EL (cell line): ENCODE measurements around the gene UNC5B.
"Not testable (repeated sequence)": the region's sequence is repeated elsewhere in the genome, so short reads cannot be mapped to it uniquely, and the experiment has no call there.

ENCODE experiments used
- DNase-seq: peaks from one replicate; pipeline ENCODE4 v3.0.0-alpha.2; 2016

Gene UNC5B

DNA sequence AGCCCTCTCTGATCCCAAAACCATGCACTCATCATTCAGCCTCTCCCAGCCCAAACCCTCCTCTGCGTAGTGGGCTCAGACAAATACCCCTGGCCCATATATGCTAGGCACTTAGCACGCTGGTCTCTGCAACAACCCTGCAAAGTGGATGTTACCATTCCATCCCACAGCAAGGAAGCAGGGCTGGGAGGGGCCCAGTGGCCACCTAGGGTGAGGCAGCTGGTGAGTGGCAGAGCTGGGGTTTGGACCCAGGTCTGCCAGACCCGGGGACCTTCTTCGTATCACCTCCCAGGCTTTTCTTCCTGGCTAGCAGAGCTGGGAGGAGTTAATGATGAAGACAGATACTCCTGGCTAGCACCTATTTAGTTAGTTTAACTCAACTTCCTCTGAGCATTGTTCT lies 73.6 kb downstream of the UNC5B start:
- no peak for DNase-seq

DNA sequence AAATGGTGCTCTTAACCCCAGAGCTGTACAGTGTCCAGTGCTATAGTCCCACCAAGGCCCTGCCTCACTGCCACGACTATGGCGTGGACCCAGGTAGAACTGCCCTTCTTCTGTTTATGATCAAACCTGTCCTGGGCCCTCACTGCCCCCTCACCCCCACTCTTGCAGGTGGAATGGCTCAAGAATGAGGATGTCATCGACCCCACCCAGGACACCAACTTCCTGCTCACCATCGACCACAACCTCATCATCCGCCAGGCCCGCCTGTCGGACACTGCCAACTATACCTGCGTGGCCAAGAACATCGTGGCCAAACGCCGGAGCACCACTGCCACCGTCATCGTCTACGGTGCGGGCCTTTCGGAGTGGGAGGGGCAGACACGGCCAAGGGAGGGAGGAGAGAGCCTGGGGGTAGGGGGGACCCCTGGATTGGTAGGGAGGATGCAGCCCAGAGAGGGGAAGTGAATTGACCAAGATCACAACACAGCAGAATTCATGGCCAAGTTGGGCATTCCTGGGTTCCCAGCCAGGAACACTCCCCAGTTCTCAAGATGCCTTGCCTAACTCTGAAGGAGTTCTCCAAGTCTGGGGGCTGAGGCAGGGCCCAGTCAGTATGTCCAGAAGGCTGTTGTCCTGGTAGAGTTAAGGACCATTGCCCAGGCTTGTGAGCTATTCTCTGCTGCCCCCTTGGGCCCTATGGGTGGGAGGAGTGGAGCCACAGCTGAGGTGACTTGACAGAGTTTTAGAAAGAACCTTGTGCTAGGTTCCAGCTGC lies 74.3 kb downstream of the UNC5B start:
- no peak for DNase-seq

DNA sequence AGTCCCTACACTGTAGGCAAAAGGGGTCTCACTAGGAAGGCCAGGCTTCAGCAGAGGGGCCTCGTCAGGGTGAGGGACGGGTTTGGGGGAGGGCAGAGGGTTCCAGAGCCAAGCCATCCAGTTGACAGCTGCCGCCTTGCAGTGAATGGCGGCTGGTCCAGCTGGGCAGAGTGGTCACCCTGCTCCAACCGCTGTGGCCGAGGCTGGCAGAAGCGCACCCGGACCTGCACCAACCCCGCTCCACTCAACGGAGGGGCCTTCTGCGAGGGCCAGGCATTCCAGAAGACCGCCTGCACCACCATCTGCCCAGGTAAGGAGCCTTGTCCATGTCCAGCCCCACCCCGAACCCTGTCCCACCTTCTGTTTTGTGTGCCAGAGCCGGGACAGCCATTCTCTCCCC lies 75.1 kb downstream of the UNC5B start:
- DNase-seq: no peak

DNA sequence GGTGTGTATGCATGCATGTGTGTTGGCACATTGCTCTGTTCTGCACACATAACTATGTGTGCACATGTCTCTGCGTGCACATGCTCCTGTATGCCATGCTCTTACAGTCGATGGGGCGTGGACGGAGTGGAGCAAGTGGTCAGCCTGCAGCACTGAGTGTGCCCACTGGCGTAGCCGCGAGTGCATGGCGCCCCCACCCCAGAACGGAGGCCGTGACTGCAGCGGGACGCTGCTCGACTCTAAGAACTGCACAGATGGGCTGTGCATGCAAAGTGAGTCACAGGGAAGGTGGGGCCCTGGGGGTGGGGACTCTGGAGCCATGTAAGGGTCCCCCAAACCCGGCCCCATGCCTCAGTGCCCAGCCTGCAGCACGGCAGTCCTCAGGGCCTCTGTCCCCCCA lies 76.1 kb downstream of the UNC5B start:
- no peak for DNase-seq

DNA sequence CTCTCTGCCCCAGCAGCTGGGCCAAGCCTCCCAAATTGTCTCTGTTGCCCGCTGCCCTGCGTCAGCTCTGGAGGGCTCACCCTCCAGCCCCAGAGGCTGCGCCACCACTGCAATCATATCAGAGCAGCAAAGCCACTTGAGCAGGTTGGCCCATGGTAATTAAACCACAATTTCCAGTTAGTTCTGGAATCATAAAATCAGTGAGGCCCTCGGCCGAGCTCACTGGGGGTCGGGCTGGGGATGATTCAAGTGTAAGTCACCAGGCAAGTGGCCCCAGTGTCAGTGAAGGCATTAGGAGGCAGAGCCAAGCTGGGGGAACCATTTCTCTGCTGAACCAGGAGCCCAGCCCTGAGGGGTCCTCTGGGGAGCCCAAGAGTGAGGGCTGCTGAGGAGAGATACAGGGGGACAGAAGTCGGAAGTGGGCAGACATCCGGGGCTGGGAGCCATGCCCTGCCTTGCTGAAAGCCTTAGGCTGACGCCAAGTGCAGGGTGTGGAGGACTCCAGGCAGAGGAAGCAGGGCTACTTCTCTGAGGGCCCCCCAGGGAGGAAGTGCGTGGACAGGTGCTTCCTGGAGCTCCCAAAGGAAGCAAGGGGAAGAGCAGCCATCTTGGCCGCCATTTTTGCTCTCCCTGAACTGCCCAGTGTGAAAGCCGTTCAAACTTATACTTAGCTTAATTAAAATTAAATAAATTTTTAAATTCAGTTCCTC lies 77.2 kb downstream of the UNC5B start:
- DNase-seq: no peak

DNA sequence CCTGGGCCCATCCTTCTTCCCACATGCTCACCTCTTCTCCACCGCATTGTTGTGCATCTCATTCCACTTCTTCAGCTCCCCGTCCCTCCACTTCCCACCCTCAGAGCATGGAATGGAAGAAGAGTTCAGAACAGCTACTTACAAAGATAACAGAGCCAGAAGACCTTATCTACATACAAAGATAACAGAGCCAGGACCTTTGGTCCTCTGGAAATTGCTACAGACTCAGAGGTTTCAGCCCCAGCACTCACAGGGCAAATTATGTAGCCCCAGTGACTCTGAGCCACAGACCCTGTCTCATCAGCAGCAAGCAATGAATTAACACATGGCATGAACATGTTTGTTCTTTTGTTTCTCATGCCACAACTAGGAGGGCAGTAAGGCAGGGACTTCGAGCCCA lies 78.0 kb downstream of the UNC5B start:
- DNase-seq: no peak

DNA sequence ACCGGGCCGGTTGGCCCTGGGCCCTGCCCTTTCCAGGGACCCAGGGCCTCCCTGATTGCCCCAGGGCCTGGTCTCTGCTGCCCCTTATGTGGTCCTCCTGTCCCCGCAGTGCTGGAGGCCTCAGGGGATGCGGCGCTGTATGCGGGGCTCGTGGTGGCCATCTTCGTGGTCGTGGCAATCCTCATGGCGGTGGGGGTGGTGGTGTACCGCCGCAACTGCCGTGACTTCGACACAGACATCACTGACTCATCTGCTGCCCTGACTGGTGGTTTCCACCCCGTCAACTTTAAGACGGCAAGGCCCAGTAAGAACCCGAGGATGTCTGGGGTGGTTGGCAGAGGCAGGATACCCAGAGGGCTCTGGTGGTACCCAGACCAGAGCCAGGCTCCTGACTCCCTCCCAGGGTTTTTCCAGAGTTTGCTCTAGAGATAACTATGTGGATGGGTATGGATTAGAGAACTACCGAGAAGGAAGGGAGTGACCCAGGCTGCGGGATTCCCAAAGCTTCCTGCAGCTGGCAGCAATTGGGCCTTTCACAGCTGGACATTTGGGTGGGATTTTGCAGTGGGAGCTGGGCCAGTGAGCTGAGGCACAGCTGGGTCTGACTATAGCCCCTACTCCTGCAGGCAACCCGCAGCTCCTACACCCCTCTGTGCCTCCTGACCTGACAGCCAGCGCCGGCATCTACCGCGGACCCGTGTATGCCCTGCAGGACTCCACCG lies 78.6 kb downstream of the UNC5B start:
- no peak for DNase-seq

DNA sequence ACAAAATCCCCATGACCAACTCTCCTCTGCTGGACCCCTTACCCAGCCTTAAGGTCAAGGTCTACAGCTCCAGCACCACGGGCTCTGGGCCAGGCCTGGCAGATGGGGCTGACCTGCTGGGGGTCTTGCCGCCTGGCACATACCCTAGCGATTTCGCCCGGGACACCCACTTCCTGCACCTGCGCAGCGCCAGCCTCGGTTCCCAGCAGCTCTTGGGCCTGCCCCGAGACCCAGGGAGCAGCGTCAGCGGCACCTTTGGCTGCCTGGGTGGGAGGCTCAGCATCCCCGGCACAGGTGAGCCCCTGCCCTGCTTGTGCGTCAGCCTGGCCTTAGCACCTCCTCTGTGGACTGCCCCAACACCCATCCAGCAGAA lies 79.1 kb downstream of the UNC5B start:
- no peak for DNase-seq

DNA sequence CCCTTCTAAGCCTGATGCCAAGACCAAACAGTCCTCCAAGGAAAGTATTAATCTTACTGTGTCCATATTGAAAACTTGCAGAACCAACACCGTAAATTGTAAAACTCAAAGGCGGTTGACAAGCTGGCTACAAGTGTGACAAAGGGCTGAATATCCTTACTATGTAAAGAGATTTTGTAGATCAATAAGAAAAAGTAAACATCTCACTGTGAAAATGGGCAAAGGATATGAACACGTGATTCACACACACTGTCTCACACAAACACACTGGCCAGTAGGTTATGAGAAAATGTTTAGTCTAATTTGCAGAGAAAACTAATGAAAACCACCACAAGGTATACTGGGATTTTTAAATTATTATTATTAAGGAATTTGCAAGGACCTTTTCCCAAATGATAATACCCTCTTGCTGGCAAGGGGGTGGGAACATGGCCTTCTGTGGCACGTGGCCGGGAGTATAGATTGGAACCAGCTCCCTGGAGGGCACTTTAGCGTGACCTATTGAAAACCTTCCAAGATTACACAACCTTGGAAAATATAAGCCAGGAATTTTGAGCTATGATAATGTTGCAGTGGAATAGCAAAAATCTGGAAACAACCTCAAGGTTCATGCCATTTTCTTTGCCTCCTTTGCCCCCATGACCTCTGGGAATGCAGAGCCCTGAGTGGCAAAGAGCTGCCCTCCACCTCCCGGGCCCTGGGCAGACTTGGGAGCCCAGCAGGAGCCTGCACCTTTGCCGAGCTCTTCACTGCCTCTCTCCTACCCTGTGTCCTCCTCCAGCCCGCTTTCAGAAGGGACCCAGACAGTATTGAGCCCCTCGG lies 80.5 kb downstream of the UNC5B start:
- DNase-seq: no peak

DNA sequence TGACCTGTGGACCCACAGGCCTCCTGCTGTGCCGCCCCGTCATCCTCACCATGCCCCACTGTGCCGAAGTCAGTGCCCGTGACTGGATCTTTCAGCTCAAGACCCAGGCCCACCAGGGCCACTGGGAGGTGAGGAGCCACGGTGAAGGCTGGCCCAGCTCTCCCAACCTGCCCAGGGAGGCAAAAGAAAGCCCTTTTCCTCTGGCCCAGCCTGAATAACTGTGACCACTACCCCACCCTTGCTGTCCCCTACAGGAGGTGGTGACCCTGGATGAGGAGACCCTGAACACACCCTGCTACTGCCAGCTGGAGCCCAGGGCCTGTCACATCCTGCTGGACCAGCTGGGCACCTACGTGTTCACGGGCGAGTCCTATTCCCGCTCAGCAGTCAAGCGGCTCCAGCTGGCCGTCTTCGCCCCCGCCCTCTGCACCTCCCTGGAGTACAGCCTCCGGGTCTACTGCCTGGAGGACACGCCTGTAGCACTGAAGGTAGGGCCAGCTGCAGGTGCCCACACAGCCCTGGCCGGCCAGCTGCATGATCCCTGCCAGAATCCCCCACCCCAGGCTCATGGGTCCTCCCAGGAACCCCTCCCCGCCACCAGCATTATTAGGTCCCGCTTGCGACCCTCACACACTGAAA lies 81.2 kb downstream of the UNC5B start:
- no peak for DNase-seq

DNA sequence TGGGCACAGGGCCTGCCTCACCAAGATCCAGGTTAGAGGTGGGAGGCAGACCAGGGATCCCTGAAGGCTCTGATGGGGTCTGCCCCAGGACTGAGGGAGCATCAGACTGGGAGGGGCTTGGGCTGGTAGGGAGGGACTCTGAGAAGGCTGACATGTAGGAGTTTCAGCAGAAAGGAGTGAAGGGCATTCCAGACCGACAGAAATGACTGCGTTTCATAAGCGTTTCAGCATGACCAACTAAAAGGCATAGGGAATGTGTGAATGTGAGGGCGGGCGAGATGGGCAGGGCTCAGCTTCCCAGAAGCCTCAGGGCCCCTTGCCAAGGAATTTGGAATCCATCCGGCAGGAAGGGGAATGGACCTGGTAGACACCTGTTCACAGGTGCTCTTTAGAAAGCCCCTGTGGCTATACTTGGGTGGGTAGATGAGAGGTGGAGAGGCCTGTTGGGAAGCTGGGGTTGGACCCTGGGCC lies 81.8 kb downstream of the UNC5B start:
- no peak for DNase-seq

DNA sequence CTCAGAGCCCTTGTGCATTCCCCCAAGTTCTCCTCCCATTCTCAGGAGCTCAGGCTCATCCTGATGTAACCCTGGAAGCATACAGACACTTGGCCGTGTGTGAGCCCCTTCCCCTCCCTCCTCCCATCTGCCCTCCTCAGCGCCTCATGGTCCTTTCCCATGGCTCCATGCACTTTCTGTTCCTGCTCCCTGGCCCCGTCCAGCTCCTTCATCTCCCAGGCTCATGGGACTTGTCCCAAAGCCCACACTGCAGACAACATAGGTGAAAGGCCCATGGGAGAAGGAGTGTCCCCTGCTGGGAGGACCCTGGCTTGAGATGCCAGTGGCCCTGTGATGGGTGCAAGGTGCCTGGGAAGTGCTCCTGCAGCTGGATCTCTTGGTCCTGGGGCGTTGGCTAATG lies 82.5 kb downstream of the UNC5B start:
- no peak for DNase-seq

DNA sequence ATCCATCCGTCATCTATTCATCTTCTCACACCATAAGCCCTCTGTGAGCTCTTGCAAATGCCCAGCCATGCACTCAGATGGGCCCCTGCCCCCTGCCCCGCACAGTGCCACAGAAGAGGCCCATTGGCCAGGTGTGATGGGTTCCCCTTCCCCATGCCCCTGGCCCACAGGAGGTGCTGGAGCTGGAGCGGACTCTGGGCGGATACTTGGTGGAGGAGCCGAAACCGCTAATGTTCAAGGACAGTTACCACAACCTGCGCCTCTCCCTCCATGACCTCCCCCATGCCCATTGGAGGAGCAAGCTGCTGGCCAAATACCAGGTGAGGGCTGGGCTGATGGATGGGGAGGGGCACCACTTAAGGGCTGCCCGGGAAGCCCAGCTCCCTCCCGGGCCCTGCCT lies 83.3 kb downstream of the UNC5B start:
- DNase-seq: no peak

DNA sequence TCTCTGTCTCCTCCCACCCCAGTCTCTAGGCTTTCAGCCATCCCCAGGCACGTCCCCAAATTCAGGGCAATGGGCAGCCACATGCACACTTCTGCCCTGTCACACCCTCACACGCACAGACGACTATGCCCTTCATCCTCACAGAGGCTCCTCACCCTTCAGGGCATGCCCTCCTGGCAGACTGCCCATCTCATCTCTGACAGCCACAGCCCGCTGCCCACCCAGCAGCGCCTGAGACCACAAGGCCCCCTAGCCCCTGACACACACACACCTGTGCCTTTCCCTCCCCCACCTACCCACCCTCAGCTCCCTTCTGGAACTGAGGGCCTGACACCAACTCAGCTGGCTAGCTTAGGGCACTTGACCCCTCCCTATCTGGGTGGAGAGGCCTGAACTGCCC lies 83.7 kb downstream of the UNC5B start:
- no peak for DNase-seq

DNA sequence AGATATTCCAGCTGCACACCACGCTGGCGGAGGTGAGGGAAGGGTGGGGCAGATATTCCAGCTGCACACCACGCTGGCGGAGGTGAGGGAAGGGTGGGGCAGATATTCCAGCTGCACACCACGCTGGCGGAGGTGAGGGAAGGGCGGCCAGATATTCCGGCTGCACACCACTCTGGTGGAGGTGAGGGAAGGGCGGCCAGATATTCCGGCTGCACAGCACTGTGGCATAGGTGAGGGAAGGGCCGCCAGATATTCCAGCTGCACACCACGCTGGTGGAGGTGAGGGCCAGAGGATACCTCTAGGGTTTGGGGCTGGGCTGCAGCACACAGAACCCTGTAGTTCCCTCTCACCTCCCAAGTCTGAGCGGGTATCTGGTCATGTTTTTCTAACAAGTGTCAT lies 84.4 kb downstream of the UNC5B start:
- not testable (repeated sequence) for DNase-seq

DNA sequence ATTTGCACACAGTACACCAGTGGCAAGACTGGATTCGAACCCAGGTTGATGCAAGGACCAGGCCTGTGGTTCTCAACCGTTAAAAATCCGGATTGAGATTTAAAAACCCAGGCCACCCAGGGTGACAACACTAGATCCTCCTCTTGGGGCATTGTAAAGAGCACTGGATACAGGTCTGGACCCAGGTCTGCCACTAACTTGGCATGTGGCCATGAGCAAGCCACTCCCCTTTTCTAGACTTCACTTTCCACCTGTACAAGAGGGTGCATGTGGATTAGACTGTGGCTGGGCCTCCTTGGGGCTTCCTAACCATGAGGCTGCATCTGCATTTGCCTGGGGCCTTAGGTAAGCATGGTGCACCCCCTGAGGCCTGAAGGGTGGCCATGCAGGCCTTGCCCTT lies 85.0 kb downstream of the UNC5B start:
- DNase-seq: no peak

DNA sequence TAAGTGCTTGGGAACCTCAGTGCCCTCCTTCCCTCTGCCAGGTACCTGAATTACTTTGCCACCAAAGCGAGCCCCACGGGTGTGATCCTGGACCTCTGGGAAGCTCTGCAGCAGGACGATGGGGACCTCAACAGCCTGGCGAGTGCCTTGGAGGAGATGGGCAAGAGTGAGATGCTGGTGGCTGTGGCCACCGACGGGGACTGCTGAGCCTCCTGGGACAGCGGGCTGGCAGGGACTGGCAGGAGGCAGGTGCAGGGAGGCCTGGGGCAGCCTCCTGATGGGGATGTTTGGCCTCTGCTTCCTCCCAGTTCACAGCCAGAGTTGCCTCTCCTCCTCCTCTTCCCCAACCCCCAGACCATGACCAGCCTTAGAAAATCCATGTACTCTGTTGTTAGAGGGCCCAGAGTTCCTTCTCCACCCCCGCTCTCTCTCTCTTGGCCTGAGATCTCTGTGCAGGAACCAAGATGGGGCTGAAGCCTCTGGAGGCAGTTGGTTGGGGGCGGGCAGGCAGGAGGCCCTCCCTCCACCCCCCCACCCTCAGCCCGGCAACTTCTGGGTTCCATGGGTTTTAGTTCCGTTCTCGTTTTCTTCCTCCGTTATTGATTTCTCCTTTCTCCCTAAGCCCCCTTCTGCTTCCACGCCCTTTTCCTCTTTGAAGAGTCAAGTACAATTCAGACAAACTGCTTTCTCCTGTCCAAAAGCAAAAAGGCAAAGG lies 86.9 kb downstream of the UNC5B start:
- DNase-seq: no peak

DNA sequence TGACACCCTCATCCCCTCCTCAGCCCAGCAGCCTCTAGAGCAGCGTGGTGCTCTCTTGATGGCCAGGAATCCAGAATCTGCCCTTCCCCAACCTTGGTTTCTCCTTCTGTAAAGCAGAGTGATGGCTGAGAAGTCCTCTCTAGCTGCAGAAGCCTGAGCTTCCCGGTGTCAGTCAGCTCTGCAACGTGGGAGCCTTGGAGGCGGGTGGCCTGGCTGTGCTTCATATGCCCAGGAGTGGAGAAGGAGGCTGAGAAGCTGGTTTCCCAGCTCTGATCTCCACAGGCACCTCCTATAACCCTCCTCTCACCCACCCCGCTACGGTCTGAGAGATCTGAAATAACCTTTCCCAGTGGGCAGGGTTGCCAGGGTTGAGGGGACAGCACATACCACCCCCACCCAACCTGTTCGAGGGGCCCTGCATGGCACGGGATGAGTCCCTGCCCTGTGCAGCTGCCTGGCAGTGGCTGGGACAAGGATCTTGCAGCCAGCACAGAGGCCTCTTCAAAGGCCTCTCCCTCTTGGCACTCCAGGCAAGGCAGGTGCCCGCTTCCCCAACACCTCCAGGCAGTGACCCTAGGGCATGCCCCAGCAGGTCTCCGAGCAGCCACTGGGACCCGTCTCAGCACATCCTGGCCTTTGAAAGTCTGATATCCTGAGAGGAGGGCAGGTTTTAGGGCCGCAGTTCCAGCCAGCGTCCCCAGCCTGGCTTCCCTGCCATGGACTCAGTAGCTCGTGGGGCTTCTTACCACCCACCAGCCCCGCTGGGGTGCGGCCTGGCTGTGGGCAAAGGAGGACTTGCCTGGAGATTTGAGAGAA lies 88.4 kb downstream of the UNC5B start:
- DNase-seq: no peak

DNA sequence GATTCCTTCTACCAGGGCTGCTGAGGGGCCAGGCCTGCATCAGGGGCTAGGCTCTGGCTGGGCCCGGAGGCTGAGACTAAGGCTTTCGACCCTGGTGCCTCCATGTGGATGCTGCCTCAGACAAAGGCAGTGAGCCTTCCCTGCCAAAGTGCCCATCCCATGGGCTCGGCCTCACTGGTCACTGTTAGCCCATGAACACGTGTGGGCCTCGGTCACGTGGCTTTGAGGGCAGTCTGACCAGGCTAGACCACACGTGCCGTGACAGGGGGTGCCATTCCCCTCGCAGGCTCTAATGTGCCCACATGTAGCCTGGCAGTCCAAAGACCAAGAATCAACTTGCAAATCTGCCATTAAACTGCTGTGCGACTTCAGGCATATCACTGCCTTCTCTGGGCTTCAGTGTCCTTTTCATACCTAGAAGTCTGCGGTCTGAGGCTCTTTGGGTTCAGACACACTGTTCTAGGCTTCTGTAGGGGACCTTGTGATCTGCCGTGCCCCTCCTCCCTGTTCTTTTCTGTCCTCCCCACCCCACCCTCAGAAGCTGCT lies 89.1 kb downstream of the UNC5B start:
- DNase-seq: no peak

DNA sequence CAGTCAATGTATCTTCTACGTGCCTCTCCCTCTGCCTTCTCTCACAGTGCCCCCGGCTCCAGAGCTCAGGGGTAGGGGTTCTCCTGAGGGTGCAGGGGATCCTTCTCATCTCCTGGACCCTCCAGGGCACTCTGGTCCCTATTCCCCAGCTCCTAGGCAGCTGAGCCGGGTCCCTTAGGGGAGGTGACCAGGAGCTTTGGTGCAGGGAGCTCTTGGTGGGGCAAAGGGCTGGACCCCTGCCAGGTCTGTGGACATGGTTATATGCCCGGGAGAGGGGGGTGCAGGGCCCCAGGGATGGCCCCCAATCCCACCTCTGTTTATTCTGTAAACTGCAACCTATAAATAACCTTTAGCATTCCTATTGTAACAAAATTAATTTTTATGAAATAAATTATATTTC lies 90.1 kb downstream of the UNC5B start:
- no peak for DNase-seq
